Prostate gland (tissue), 2 donors: ENCODE results near the gene GRB7.

Experiments used
- CTCF ChIP-seq, 4 experiments: fragments of 200-600 bp in 2 of 4; fragments of 450-650 bp in 2 of 4; sonication (generic) in 2 of 4; IDR thresholded peaks; 1 replicate in 3 of 4; 2 replicates in 1 of 4; pipeline ENCODE4 v1.5.1; 2016 to 2019; ENCODE audit warnings: antibody characterized with exemption in 4 of 4, mild to moderate bottlenecking in 2 of 4, moderate library complexity in 2 of 4
- POLR2A ChIP-seq: fragments of 450-650 bp; IDR thresholded peaks from one replicate; pipeline ENCODE4 v1.6.1; 2016; ENCODE audit warnings: antibody characterized with exemption, mild to moderate bottlenecking
- POLR2AphosphoS5 ChIP-seq: sonication (generic); formaldehyde crosslinking; IDR thresholded peaks from one replicate; pipeline ENCODE4 v1.6.1; 2017; ENCODE audit warnings: antibody characterized with exemption

DNA sequence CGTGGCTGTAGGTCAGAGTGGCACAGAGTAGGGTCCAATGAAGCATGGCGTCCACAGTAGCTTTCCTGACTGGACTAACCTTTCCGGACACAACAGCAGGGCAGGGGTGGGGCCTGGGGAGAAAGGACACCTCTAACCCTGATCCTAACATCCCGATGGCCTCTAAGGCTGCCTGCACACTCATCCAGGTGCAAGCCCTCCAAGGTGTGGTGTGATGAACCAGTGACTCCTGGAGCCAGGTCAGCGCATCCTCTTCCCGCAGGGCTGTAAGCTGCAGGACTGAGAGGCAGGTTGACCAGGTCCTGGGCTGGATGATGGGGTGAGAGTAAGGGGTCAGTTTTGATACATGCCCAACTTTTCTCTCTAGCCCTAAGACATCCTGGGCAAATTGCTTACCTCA lies 41.0 kb upstream of the GRB7 start:
- TF ChIP-seq CTCF (IDR thresholded peaks at IDR 0.05) (no peak), POLR2A (no peak), POLR2AphosphoS5 (no peak)
